Ascending aorta (tissue), 2 donors: ENCODE data around the gene NCS1. TPM values are rescaled to one million over a fixed set of nuclear protein-coding genes. Genes with fewer than 3 reads are reported as not detected.

Source experiments
- DNase-seq, 2 donors: peaks; one replicate each; pipeline ENCODE4 v3.0.0-alpha.2; 2019; ENCODE audit warnings: low spot score in 2 of 2
- H3K27ac ChIP-seq, 2 donors: fragments of 200-600 bp; sonication (generic); one replicate each; pipeline ENCODE4 v1.5.1; 2016 to 2017; ENCODE audit warnings: mild to moderate bottlenecking in 1 of 2
- H3K27me3 ChIP-seq: fragments of 200-600 bp; sonication (generic); one replicate; pipeline ENCODE4 v1.5.1; 2017
- H3K36me3 ChIP-seq, 2 donors: fragments of 200-600 bp; sonication (generic); one replicate each; pipeline ENCODE4 v1.5.1; 2016
- H3K4me1 ChIP-seq, 2 donors: fragments of 200-600 bp; sonication (generic); one replicate each; pipeline ENCODE4 v1.5.1; 2016 to 2017; ENCODE audit warnings: mild to moderate bottlenecking in 1 of 2
- H3K4me3 ChIP-seq, 2 donors: fragments of 200-600 bp; sonication (generic); one replicate each; pipeline ENCODE4 v1.5.1; 2016 to 2017; ENCODE audit warnings: mild to moderate bottlenecking in 1 of 2
- H3K9me3 ChIP-seq, 2 donors: fragments of 200-600 bp; sonication (generic); one replicate each; pipeline ENCODE4 v1.5.1; 2016
- intact Hi-C: fragments of 100-400 bp; cut with DNase I; formaldehyde crosslinking; loops from one replicate; pipeline ENCODE4 v1.15.1; 2023
- total RNA-seq: library from RNA; depleted of rRNA; stranded (reverse); fragments of >200 nt; gene quantifications from one replicate; pipeline ENCODE4 v1.1.0, GENCODE V29; 2016
- TF ChIP-seq, protein P1 (sequence below), 3 experiments: fragments of 200-600 bp in 2 of 3; fragments of 450-650 bp in 1 of 3; sonication (generic) in 2 of 3; IDR thresholded peaks; one replicate each; pipeline ENCODE4 v1.5.1; 2016 to 2019; ENCODE audit warnings: antibody characterized with exemption in 3 of 3, mild to moderate bottlenecking in 1 of 3, moderate library complexity in 1 of 3

NCS1 gene
- total RNA-seq, 1 donor from 2014 or later = 34.7 TPM

DNA sequence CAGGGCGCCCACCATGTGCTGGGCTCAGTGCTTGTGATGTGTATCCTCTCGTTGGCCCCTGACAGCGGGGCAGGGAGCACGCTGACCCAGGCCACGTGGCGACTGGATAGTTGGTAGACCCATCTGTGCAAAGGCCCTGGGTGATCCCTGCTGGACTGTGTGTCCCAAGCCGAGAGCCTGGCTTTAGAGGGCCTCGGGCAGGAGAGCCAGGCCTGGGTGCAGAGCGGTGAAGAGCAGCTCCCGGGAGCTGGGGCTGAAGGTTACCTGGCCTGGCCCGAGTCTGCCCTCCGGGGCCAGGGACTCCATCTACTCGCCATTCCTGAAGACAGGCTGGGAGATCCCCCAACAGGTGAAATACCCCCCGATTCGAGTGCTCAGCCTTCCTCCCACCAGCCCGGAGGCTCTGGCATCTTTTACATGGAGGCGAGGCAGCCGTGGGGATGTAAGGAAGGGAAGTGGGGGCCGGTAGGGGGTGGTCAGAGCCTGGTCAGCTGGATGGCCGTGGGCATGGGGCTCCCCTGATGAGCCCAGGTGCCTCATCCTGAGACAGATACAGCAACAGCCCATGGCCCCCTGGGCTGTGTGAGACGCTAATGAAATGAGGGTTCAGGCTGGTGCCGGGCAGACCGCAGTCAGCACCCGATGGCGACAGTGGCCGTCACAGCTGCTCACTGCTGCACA lies 19.0 kb downstream of the NCS1 start:
- peaks cover 12 to 73% of the 10 kb centered on the region in 2 donors for H3K4me1 ChIP-seq
- no peak for DNase-seq
- TF ChIP-seq, protein P1, sequence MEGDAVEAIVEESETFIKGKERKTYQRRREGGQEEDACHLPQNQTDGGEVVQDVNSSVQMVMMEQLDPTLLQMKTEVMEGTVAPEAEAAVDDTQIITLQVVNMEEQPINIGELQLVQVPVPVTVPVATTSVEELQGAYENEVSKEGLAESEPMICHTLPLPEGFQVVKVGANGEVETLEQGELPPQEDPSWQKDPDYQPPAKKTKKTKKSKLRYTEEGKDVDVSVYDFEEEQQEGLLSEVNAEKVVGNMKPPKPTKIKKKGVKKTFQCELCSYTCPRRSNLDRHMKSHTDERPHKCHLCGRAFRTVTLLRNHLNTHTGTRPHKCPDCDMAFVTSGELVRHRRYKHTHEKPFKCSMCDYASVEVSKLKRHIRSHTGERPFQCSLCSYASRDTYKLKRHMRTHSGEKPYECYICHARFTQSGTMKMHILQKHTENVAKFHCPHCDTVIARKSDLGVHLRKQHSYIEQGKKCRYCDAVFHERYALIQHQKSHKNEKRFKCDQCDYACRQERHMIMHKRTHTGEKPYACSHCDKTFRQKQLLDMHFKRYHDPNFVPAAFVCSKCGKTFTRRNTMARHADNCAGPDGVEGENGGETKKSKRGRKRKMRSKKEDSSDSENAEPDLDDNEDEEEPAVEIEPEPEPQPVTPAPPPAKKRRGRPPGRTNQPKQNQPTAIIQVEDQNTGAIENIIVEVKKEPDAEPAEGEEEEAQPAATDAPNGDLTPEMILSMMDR (IDR thresholded peaks at IDR 0.05) = no peak
- H3K27ac ChIP-seq = peak overlapping the region in 1 of 2 donors; percentile 0
- intact Hi-C loops = no loop called here
- no peak overlapping the region for H3K4me3 ChIP-seq
- H3K27me3 ChIP-seq = no peaks in the 10 kb centered on the region
- no peaks in the 10 kb centered on the region for H3K9me3 ChIP-seq
- no peaks in the 10 kb centered on the region for H3K36me3 ChIP-seq

DNA sequence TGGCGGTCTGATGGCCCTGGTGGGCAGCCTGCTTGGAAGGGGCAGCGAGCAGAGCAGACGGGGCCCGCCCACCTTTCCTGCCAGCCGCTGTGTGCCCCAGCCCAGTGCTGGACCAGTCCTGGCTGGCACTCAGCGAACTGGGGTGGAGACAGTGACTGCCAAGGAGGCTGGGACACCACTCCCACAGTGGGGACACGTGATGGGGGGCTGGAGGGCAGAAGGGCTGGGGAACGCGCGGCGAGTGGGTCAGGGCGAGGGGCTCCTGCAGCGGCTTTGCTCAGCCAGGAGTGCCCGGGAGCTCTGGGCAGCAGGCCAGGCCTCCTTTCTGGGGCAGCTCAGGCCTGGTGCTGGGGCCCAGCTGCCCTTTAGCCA lies 19.5 kb downstream of the NCS1 start:
- no peak for DNase-seq
- Histone ChIP-seq H3K27me3 (no peaks in the 10 kb centered on the region), H3K9me3 (no peaks in the 10 kb centered on the region), H3K4me3 (no peak overlapping the region), H3K27ac (peak overlapping the region; percentile 0 to 11), H3K36me3 (no peaks in the 10 kb centered on the region), H3K4me1 (peaks cover 6 to 68% of the 10 kb centered on the region in 2 donors)
- TF ChIP-seq, protein P1 (IDR thresholded peaks at IDR 0.05) = no peak
- intact Hi-C loops = no loop called here

GRCh38 chr9:130192382-130192999 lies 20.3 kb downstream of the NCS1 start:
- Histone ChIP-seq H3K4me3 (no peak overlapping the region), H3K4me1 (peaks cover 4 to 67% of the 10 kb centered on the region in 2 donors), H3K9me3 (no peaks in the 10 kb centered on the region), H3K27me3 (no peaks in the 10 kb centered on the region), H3K27ac (peak overlapping the region; percentile 9 to 11), H3K36me3 (no peaks in the 10 kb centered on the region)
- TF ChIP-seq, protein P1 (IDR thresholded peaks at IDR 0.05) = no peak
- intact Hi-C loops = no loop called here
- DNase-seq = no peak

DNA sequence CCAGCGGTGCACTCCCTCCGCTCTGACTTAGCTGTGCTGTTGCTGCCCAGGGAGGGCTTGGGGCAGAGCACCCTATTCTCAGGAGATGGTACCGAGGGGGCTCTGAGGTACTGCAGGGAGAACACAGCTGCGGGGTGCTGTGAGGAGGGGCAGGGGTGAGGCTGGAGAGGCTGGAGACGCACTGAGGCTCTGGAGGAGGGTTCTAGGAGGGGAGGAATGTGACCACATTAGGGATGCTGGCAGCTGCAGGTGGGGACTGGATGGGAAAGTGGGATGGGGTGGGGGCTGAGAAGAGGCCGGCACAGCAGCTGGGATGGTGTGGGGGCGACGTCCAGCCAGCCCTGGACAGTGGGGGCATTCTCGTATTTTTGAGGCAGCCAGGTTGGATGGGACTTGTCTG lies 20.9 kb downstream of the NCS1 start:
- H3K9me3 ChIP-seq = no peaks in the 10 kb centered on the region
- intact Hi-C loops = no loop called here
- no peaks in the 10 kb centered on the region for H3K36me3 ChIP-seq
- H3K4me3 ChIP-seq = no peak overlapping the region
- H3K27me3 ChIP-seq = no peaks in the 10 kb centered on the region
- H3K4me1 ChIP-seq = peaks cover 4 to 66% of the 10 kb centered on the region in 2 donors
- no peak overlapping the region for H3K27ac ChIP-seq
- DNase-seq = no peak
- TF ChIP-seq, protein P1 (IDR thresholded peaks at IDR 0.05) = no peak

GRCh38 chr9:130193531-130194377 lies 21.6 kb downstream of the NCS1 start:
- intact Hi-C loops = no loop called here

More at GRCh38 chr9:130193531-130194377, 21.6 kb downstream of the NCS1 start:
- Histone ChIP-seq H3K4me3 (peak overlapping the region in 1 of 2 donors; percentile 5), H3K27ac (peak overlapping the region; percentile 8 to 44), H3K9me3 (no peaks in the 10 kb centered on the region), H3K36me3 (no peaks in the 10 kb centered on the region), H3K27me3 (no peaks in the 10 kb centered on the region), H3K4me1 (peaks cover 4 to 69% of the 10 kb centered on the region in 2 donors)
- TF ChIP-seq, protein P1 (IDR thresholded peaks at IDR 0.05) = no peak
- no peak for DNase-seq
